Measurements from ENCODE around the gene CREB1.

CREB1 gene

GRCh38 chr2:207617011-207617671, 87.4 kb downstream of the CREB1 start:
- no peak overlapping the region for H3K4me3 ChIP-seq (ENCODE audit: low read depth, low read length)
- no peak for TF ChIP-seq CTCF (conservative IDR thresholded peaks at IDR 0.05; ENCODE audit: low read depth, low read length)
- DNase-seq (ENCODE audit: low read depth) = peak; percentile 93

- no peak for DNase-seq (ENCODE audit: low read depth)
- TF ChIP-seq CTCF (conservative IDR thresholded peaks at IDR 0.05; ENCODE audit: low read depth, low read length) = no peak
- no peak overlapping the region for H3K4me3 ChIP-seq (ENCODE audit: low read depth, low read length)
Observed at GRCh38 chr2:207619764-207620203, 90.0 kb downstream of the CREB1 start.

GRCh38 chr2:207621501-207622039, 91.8 kb downstream of the CREB1 start:
- no peak for TF ChIP-seq CTCF (conservative IDR thresholded peaks at IDR 0.05; ENCODE audit: low read depth, low read length)
- DNase-seq (ENCODE audit: low read depth) = no peak
- H3K4me3 ChIP-seq (ENCODE audit: low read depth, low read length) = no peak overlapping the region

GRCh38 chr2:207624185-207625013, 94.6 kb downstream of the CREB1 start:
- H3K4me3 ChIP-seq (ENCODE audit: low read depth, low read length) = peak overlapping the region; percentile 82
- TF ChIP-seq CTCF (conservative IDR thresholded peaks at IDR 0.05; ENCODE audit: low read depth, low read length) = no peak
- DNase-seq (ENCODE audit: low read depth) = peak; percentile 79

GRCh38 chr2:207625014-207625907, 95.5 kb downstream of the CREB1 start, which contains the start of gene METTL21A:
Gene METTL21A, minus strand, starts transcription at chr2:207625394. Its CDS starts 1,019 bp downstream, at chr2:207624375.
- peak; percentile 58 for TF ChIP-seq CTCF (conservative IDR thresholded peaks at IDR 0.05; ENCODE audit: low read depth, low read length)
- peak; percentile 88 for DNase-seq (ENCODE audit: low read depth)
- peak within 1 kb of the TSS; percentile 82 for H3K4me3 ChIP-seq (ENCODE audit: low read depth, low read length)

GRCh38 chr2:207629553-207629952, 99.8 kb downstream of the CREB1 start:
- no peak for TF ChIP-seq CTCF (conservative IDR thresholded peaks at IDR 0.05; ENCODE audit: low read depth, low read length)
- no peak for DNase-seq (ENCODE audit: low read depth)
- H3K4me3 ChIP-seq (ENCODE audit: low read depth, low read length) = no peak overlapping the region

Data from choroid plexus epithelial cell (primary cell).